ENCODE data around the gene ZBTB7C.

The ZBTB7C gene

GRCh38 chr18:48347756-48348326 lies 61.3 kb downstream of the ZBTB7C start:
- TF ChIP-seq, protein P1, sequence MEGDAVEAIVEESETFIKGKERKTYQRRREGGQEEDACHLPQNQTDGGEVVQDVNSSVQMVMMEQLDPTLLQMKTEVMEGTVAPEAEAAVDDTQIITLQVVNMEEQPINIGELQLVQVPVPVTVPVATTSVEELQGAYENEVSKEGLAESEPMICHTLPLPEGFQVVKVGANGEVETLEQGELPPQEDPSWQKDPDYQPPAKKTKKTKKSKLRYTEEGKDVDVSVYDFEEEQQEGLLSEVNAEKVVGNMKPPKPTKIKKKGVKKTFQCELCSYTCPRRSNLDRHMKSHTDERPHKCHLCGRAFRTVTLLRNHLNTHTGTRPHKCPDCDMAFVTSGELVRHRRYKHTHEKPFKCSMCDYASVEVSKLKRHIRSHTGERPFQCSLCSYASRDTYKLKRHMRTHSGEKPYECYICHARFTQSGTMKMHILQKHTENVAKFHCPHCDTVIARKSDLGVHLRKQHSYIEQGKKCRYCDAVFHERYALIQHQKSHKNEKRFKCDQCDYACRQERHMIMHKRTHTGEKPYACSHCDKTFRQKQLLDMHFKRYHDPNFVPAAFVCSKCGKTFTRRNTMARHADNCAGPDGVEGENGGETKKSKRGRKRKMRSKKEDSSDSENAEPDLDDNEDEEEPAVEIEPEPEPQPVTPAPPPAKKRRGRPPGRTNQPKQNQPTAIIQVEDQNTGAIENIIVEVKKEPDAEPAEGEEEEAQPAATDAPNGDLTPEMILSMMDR (conservative IDR thresholded peaks at IDR 0.05; ENCODE audit: low read depth, low read length) = no peak
- no peak for DNase-seq (ENCODE audit: low read depth)
- no peak overlapping the region for H3K4me3 ChIP-seq (ENCODE audit: low read length)

DNA sequence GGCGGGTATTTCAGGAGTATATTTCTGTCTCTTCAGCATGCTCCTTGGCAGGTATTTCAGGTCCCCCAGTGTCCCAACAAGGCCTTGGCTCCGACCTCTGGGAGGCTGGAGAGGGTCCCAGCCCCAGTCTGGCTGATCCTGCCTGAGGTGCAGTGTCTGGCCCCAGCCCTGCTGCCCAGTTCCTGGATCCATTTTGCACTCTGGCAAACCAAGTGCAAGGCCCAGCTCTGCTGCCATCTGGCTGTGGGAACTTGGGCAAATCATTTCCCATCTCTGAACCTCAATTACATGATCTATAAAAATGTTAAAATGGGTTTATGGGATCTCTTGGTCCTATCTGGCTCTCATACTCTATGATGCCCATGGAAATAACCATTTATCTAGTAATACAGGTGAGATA lies 63.6 kb downstream of the ZBTB7C start:
- TF ChIP-seq, protein P1 (conservative IDR thresholded peaks at IDR 0.05; ENCODE audit: low read depth, low read length) = peak; percentile 48

DNA sequence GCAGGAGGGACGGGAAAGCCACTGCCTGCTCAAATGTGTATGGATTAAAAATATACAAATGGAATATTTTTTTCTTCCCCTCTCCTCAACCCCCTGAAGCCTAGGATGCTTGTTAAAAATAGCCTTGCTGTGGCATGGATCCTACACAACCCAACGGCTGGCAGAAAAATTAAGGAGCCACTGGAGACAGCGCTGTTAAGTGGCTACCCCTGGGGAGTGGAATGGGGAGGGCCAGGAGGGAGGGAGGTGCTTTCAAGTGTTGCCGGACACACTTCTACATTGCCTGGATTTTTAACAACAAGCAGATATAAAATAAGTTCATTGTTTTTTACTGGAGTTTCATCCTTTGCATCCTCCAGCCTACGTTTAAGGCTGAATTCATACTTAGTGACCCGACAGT lies 66.6 kb downstream of the ZBTB7C start:
- H3K4me3 ChIP-seq (ENCODE audit: low read length) = no peak overlapping the region
- no peak for DNase-seq (ENCODE audit: low read depth)
- TF ChIP-seq, protein P1 (conservative IDR thresholded peaks at IDR 0.05; ENCODE audit: low read depth, low read length) = no peak

More for the DNA sequence above, 63.6 kb downstream of the ZBTB7C start:
- no peak overlapping the region for H3K4me3 ChIP-seq (ENCODE audit: low read length)
- DNase-seq (ENCODE audit: low read depth) = no peak

DNA sequence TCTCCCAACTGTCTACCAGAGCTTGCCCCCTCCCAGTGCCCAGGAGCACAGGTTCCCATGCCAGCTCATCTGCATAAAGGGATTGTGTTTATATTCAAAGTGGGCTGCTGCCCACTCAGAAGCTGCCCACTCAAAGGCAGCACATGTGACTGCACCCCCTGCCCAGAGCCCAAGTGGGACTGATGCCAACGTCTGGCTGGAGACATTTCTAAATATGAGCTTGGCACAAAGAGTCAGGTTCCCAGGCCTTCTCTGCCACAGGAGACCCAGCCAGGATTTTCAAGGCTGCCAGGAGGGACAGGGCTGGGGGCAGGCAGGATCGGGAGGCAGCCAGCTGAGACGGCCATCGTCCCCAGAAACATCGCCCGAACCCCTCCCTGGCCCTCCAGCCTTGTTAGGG lies 67.1 kb downstream of the ZBTB7C start:
- no peak for DNase-seq (ENCODE audit: low read depth)
- TF ChIP-seq, protein P1 (conservative IDR thresholded peaks at IDR 0.05; ENCODE audit: low read depth, low read length) = no peak
- H3K4me3 ChIP-seq (ENCODE audit: low read length) = no peak overlapping the region

DNA sequence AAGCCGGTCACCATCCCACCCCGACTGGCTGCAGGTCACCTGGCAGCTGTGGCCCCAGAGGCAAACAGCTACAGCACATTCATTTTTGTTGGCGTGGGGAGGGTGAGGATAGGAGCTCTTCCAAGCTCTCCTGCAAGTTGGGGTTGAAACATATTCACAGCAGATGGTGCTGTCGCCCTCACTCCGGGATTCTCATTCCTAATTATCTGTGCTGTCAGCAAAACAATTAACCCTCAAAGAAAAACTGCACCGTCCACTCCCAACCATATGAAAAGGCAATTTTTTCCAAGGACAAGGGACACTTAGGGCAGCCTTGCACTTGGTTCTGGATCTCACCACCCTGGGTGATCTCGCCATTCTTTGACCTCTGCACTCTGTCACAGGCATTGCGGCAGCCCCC lies 68.6 kb downstream of the ZBTB7C start:
- H3K4me3 ChIP-seq (ENCODE audit: low read length) = no peak overlapping the region

GRCh38 chr18:48339692-48340091 lies 69.5 kb downstream of the ZBTB7C start:
- no peak for DNase-seq (ENCODE audit: low read depth)
- TF ChIP-seq, protein P1 (conservative IDR thresholded peaks at IDR 0.05; ENCODE audit: low read depth, low read length) = no peak
- H3K4me3 ChIP-seq (ENCODE audit: low read length) = no peak overlapping the region

More for the DNA sequence above, 68.6 kb downstream of the ZBTB7C start:
- TF ChIP-seq, protein P1 (conservative IDR thresholded peaks at IDR 0.05; ENCODE audit: low read depth, low read length) = no peak
- DNase-seq (ENCODE audit: low read depth) = no peak

GRCh38 chr18:48338915-48339314 lies 70.3 kb downstream of the ZBTB7C start:
- no peak overlapping the region for H3K4me3 ChIP-seq (ENCODE audit: low read length)
- TF ChIP-seq, protein P1 (conservative IDR thresholded peaks at IDR 0.05; ENCODE audit: low read depth, low read length) = no peak
- no peak for DNase-seq (ENCODE audit: low read depth)
